Astrocyte (in vitro differentiated cells and primary cell): ENCODE measurements around the gene TBC1D14. TPM values are rescaled to one million over a fixed set of nuclear protein-coding genes. Genes with fewer than 3 reads are reported as not detected.

Experiments
- DNase-seq: peaks from one replicate; pipeline ENCODE4 v3.0.0-alpha.2; 2010; ENCODE audit warnings: low read depth
- FAIRE-seq: peaks from 2 replicates; lab custom pipeline; 2011; peaks lifted over from hg19 to GRCh38; lab: Jason Lieb, UNC
- H2AFZ ChIP-seq: 2 replicates; pipeline ENCODE4 v1.6.0; 2012; ENCODE audit warnings: low read depth, low read length, inconsistent platforms
- H3K27ac ChIP-seq: 2 replicates; pipeline ENCODE4 v1.5.1; 2011; ENCODE audit warnings: low read depth, low read length, inconsistent platforms
- H3K27me3 ChIP-seq: 2 replicates; pipeline ENCODE4 v1.6.0; 2011; ENCODE audit warnings: low read length, inconsistent platforms; ENCODE audit not compliant: insufficient read depth
- H3K36me3 ChIP-seq: 2 replicates; pipeline ENCODE4 v1.5.1; 2011; ENCODE audit warnings: low read length, inconsistent platforms; ENCODE audit not compliant: insufficient read depth
- H3K4me1 ChIP-seq: 2 replicates; pipeline ENCODE4 v1.5.1; 2011; ENCODE audit warnings: low read length, inconsistent platforms; ENCODE audit not compliant: insufficient read depth
- H3K4me2 ChIP-seq: 2 replicates; pipeline ENCODE4 v1.6.0; 2012; ENCODE audit warnings: low read length, inconsistent platforms
- H3K4me3 ChIP-seq: 2 replicates; pipeline ENCODE4 v1.5.1; 2011; ENCODE audit warnings: low read depth, mild to moderate bottlenecking, low read length, inconsistent platforms; ENCODE audit not compliant: insufficient read depth
- H3K79me2 ChIP-seq: 2 replicates; pipeline ENCODE4 v1.6.0; 2012; ENCODE audit warnings: mild to moderate bottlenecking, low read length, inconsistent platforms; ENCODE audit not compliant: insufficient read depth
- H3K9ac ChIP-seq: 2 replicates; pipeline ENCODE4 v1.6.0; 2012; ENCODE audit warnings: mild to moderate bottlenecking, low read length, inconsistent platforms
- H3K9me3 ChIP-seq: 2 replicates; pipeline ENCODE4 v1.5.1; 2012; ENCODE audit warnings: low read depth, mild to moderate bottlenecking, low read length, inconsistent platforms; ENCODE audit not compliant: insufficient read depth
- H4K20me1 ChIP-seq: 2 replicates; pipeline ENCODE4 v1.6.0; 2012; ENCODE audit warnings: low read length, inconsistent platforms; ENCODE audit not compliant: insufficient read depth
- H3K27ac Mint-ChIP-seq: one replicate; pipeline ENCODE4 v1.8.0; 2021; ENCODE audit warnings: mild to moderate bottlenecking, mixed read lengths; ENCODE audit not compliant: unreplicated experiment
- H3K27me3 Mint-ChIP-seq: one replicate; pipeline ENCODE4 v1.8.0; 2021; ENCODE audit warnings: low read depth, mixed read lengths; ENCODE audit not compliant: unreplicated experiment
- H3K36me3 Mint-ChIP-seq: one replicate; pipeline ENCODE4 v1.8.0; 2021; ENCODE audit warnings: low read depth, mixed read lengths; ENCODE audit not compliant: unreplicated experiment
- H3K4me1 Mint-ChIP-seq: one replicate; pipeline ENCODE4 v1.8.0; 2021; ENCODE audit warnings: low read depth, mixed read lengths; ENCODE audit not compliant: unreplicated experiment
- H3K4me3 Mint-ChIP-seq: one replicate; pipeline ENCODE4 v1.8.0; 2021; ENCODE audit warnings: mild to moderate bottlenecking, moderate library complexity, mixed read lengths; ENCODE audit not compliant: unreplicated experiment
- H3K9me3 Mint-ChIP-seq: one replicate; pipeline ENCODE4 v1.8.0; 2021; ENCODE audit warnings: mild to moderate bottlenecking, mixed read lengths; ENCODE audit not compliant: unreplicated experiment
- EZH2 ChIP-seq: IDR thresholded peaks from 2 replicates; pipeline ENCODE4 v1.6.1; 2012; ENCODE audit warnings: mild to moderate bottlenecking, low read length, inconsistent platforms; ENCODE audit not compliant: insufficient read depth
- total RNA-seq: library from RNA; stranded (reverse); gene quantifications from 2 replicates; pipeline ENCODE4 v1.2.1, GENCODE V29; 2021
- TF ChIP-seq, protein P1 (sequence below): IDR thresholded peaks from 2 replicates; pipeline ENCODE4 v1.5.1; 2011; ENCODE audit warnings: low read depth, mild to moderate bottlenecking, inconsistent platforms, low read length, moderate library complexity; ENCODE audit not compliant: insufficient read depth

TBC1D14 gene
- total RNA-seq, 1 donor from 2014 or later: 30.4 TPM

DNA sequence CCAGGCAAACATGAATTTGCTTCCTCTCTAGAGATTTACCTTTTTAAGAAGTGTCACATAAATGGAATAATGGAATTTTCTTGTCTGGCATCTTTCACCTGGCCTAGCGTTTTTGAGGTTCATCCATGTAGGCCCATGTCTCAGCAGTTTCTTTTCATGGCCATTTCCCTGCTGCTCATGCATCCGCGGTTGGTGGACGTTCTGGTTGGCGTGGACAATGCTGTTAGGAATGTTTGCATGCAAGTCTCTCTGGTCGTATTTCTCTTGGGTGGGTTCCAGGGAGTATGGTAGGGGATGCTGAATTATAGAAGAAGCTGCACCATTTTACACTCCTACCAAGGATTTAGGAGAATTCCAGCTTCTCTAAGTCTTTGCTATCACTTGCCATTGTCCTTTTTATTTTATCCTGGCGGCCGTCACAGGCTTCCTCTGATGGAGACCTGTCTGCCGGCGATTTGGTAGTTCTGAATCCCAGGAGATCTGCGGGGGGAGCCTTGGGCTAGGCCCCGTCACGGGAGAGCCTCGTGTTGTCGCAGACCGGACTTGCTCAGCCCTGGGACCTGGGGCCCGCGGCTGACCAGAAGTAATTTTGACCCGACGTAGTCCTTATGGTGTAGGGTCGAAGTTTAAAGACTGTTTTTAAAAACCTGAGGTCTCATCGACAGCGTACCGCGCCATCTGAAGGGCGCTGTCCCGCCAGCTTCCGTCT, 76.6 kb downstream of the TBC1D14 start:
- peak; percentile 76 for DNase-seq
- Histone ChIP-seq H3K27me3 (no peaks in the 10 kb centered on the region), H2AFZ (peak overlapping the region; percentile 75), H3K27ac (peak overlapping the region; percentile 91), H3K4me1 (peaks cover 23% of the 10 kb centered on the region), H3K36me3 (no peaks in the 10 kb centered on the region), H4K20me1 (peaks cover 37% of the 10 kb centered on the region), H3K9me3 (no peaks in the 10 kb centered on the region), H3K79me2 (peaks cover 37% of the 10 kb centered on the region), H3K9ac (peak overlapping the region; percentile 93), H3K4me2 (peak overlapping the region; percentile 95), H3K4me3 (peak overlapping the region; percentile 87)
- H3K4me1 Mint-ChIP-seq: peaks cover 33% of the 10 kb centered on the region
- H3K9me3 Mint-ChIP-seq: no peaks in the 10 kb centered on the region
- H3K36me3 Mint-ChIP-seq: peaks cover 3% of the 10 kb centered on the region
- H3K27me3 Mint-ChIP-seq: no peaks in the 10 kb centered on the region
- peak overlapping the region; percentile 85 for H3K27ac Mint-ChIP-seq
- TF ChIP-seq, protein P1, sequence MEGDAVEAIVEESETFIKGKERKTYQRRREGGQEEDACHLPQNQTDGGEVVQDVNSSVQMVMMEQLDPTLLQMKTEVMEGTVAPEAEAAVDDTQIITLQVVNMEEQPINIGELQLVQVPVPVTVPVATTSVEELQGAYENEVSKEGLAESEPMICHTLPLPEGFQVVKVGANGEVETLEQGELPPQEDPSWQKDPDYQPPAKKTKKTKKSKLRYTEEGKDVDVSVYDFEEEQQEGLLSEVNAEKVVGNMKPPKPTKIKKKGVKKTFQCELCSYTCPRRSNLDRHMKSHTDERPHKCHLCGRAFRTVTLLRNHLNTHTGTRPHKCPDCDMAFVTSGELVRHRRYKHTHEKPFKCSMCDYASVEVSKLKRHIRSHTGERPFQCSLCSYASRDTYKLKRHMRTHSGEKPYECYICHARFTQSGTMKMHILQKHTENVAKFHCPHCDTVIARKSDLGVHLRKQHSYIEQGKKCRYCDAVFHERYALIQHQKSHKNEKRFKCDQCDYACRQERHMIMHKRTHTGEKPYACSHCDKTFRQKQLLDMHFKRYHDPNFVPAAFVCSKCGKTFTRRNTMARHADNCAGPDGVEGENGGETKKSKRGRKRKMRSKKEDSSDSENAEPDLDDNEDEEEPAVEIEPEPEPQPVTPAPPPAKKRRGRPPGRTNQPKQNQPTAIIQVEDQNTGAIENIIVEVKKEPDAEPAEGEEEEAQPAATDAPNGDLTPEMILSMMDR: no peak
- no peak for TF ChIP-seq EZH2
- FAIRE-seq: no peak
- peak overlapping the region; percentile 90 for H3K4me3 Mint-ChIP-seq

DNA sequence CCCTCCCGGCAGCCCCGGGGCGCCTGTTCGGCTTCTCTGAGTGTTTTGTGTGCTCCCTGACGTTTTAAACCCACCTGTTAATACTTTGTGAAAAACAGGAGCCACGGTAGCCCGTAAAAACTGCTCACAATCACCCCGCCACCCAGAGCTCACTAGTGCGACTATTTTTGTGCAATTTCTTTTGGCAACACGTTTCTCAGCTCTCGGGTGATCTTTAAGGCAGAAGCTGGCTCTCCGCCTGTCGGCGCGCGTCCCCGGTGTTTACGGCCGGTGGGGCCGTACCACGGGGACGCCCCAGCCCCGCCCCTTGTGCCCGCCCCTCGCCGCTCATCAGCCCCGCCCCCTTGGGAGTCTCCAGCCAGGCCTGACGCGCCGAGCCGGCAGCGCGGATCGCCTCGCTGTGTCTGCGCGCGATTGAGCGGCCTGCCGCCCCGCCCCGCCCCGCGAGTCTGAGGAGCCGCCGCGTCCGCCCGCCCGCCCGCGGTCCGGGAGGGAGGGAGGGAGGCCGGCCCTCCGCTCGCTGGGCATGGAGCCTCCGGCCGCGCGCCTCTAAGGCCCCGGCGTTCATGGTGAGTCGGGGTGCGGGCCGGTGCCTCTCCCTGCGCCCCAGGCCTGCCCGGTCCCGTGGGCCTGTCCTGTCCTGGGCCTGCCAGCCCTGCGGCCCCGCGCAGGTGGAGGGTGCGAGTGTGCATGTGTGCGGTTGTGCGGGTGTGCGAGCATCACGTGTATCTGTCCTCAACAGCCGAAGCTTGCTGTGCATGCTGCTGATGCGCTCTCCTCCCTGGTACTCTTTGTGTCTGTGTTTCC, 77.4 kb downstream of the TBC1D14 start:
- no peaks in the 10 kb centered on the region for H3K9me3 Mint-ChIP-seq
- peak overlapping the region; percentile 92 for H3K27ac Mint-ChIP-seq
- H2AFZ ChIP-seq: peak overlapping the region; percentile 97
- DNase-seq (peak; percentile 77), FAIRE-seq (no peak)
- H3K4me1 ChIP-seq: peaks cover 29% of the 10 kb centered on the region
- H3K79me2 ChIP-seq: peaks cover 39% of the 10 kb centered on the region
- no peaks in the 10 kb centered on the region for H3K27me3 Mint-ChIP-seq
- peak overlapping the region; percentile 95 for H3K4me3 Mint-ChIP-seq
- H3K36me3 Mint-ChIP-seq: peaks cover 5% of the 10 kb centered on the region
- TF ChIP-seq EZH2: no peak
- H3K4me2 ChIP-seq: peak overlapping the region; percentile 95
- peaks cover 44% of the 10 kb centered on the region for H4K20me1 ChIP-seq
- no peaks in the 10 kb centered on the region for H3K36me3 ChIP-seq
- no peaks in the 10 kb centered on the region for H3K27me3 ChIP-seq
- H3K27ac ChIP-seq: peak overlapping the region; percentile 91
- H3K4me3 ChIP-seq: peak overlapping the region; percentile 87
- peaks cover 40% of the 10 kb centered on the region for H3K4me1 Mint-ChIP-seq
- H3K9ac ChIP-seq: peak overlapping the region; percentile 93
- no peaks in the 10 kb centered on the region for H3K9me3 ChIP-seq

DNA sequence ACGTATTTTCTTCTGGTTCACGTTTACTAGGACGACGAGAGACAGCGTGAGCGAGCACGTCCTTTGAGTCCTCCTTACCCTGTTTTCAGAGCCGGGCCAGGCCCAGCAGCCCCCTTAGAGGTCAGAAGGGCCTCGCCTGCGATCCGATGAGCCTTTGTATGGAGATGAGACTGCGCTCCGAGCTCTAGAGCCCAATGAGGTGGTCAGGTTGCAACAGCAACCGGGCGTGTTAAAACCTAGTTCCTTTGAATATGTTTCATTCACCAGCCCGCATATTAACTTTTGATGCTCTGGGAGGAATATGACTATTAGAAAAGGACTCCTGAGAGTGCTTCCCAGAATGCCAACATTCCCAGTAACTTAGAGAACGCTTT, 77.9 kb downstream of the TBC1D14 start:
- FAIRE-seq (no peak), DNase-seq (peak; percentile 21)
- H3K27ac Mint-ChIP-seq: peak overlapping the region; percentile 92
- H3K4me1 Mint-ChIP-seq: peaks cover 45% of the 10 kb centered on the region
- peak overlapping the region; percentile 95 for H3K4me3 Mint-ChIP-seq
- TF ChIP-seq, protein P1: no peak
- TF ChIP-seq EZH2: no peak
- H3K9me3 ChIP-seq: no peaks in the 10 kb centered on the region
- no peaks in the 10 kb centered on the region for H3K27me3 Mint-ChIP-seq
- H3K27me3 ChIP-seq: no peaks in the 10 kb centered on the region
- peaks cover 34% of the 10 kb centered on the region for H3K4me1 ChIP-seq
- peak overlapping the region; percentile 95 for H3K4me2 ChIP-seq
- H2AFZ ChIP-seq: peak overlapping the region; percentile 97
- H3K9ac ChIP-seq: peak overlapping the region; percentile 90
- peaks cover 50% of the 10 kb centered on the region for H4K20me1 ChIP-seq
- peak overlapping the region; percentile 87 for H3K4me3 ChIP-seq
- peaks cover 5% of the 10 kb centered on the region for H3K36me3 Mint-ChIP-seq
- peaks cover 45% of the 10 kb centered on the region for H3K79me2 ChIP-seq
- H3K27ac ChIP-seq: peak overlapping the region; percentile 46
- H3K9me3 Mint-ChIP-seq: no peaks in the 10 kb centered on the region
- no peaks in the 10 kb centered on the region for H3K36me3 ChIP-seq
